Lower lobe of right lung (tissue), 2 donors: ENCODE results near the gene HECTD4. TPM values are rescaled to one million over a fixed set of nuclear protein-coding genes. Genes with fewer than 3 reads are reported as not detected.

Experiments used
- ATAC-seq, 2 donors: fragments of 200-7000 bp; cut with Tn5 transposase; one replicate each; pipeline ENCODE4 v1.9.1; 2020 to 2022; ENCODE audit warnings: mild to moderate bottlenecking in 2 of 2, moderate library complexity in 2 of 2
- DNase-seq: peaks from one replicate; pipeline ENCODE4 v3.0.0-alpha.2; 2020
- H3K27ac ChIP-seq: fragments of 200-600 bp; one replicate; pipeline ENCODE4 v1.8.0; 2022
- H3K27me3 ChIP-seq: fragments of 200-600 bp; one replicate; pipeline ENCODE4 v1.8.0; 2022; ENCODE audit warnings: low read depth
- H3K36me3 ChIP-seq: fragments of 200-600 bp; one replicate; pipeline ENCODE4 v1.8.0; 2022; ENCODE audit warnings: mild to moderate bottlenecking
- H3K4me1 ChIP-seq: fragments of 200-600 bp; one replicate; pipeline ENCODE4 v1.8.0; 2022
- H3K4me3 ChIP-seq: fragments of 200-600 bp; one replicate; pipeline ENCODE4 v1.8.0; 2022; ENCODE audit warnings: mild to moderate bottlenecking
- H3K9me3 ChIP-seq: fragments of 200-600 bp; one replicate; pipeline ENCODE4 v1.8.0; 2022
- intact Hi-C: fragments of 100-400 bp; cut with DNase I; formaldehyde crosslinking; loops from one replicate; pipeline ENCODE4 v1.11.0; 2022
- total RNA-seq: library from RNA; stranded (reverse); fragmentation: NEBNext Ultra II Directional; extraction: Animal tissue kit (Norgen Biotek cat#: 25700); gene quantifications from one replicate; pipeline ENCODE4 v1.2.1, GENCODE V29; 2021
- TF ChIP-seq, protein P1 (sequence below): fragments of 200-600 bp; IDR thresholded peaks from one replicate; pipeline ENCODE4 v1.8.0; 2022; ENCODE audit warnings: antibody characterized with exemption, mild to moderate bottlenecking
- donor health status: DM: no; HTN: yes; CAD: no; lungs with severe emphysema.

HECTD4 gene
- total RNA-seq, 1 donor from 2014 or later: 54.8 TPM

DNA sequence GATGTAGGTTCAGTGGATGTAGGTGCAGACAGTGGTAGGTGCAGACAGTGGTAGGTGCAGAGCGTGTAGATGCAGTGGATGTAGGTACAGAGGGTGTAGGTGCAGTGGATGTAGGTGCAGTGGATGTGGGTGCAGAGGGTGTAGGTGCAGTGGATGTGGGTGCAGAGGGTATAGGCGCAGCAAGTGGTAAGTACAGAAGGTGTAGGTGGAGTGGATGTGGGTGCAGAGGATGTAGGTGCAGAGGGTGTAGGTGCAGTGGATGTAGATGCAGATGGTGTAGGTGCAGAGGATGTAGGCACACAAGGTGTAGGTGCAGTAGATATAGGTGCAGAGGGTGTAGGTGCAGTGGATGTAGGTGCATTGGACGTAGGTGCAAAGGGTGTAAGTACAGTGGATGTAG is 86.0 kb downstream of the HECTD4 start:
- Histone ChIP-seq H3K27ac (no peak overlapping the region), H3K9me3 (no peaks in the 10 kb centered on the region), H3K4me3 (no peak overlapping the region), H3K4me1 (no peaks in the 10 kb centered on the region), H3K36me3 (peaks cover 13% of the 10 kb centered on the region), H3K27me3 (no peaks in the 10 kb centered on the region)
- intact Hi-C loops: no loop called here
- ATAC-seq: no peak
- no peak for DNase-seq
- TF ChIP-seq, protein P1, sequence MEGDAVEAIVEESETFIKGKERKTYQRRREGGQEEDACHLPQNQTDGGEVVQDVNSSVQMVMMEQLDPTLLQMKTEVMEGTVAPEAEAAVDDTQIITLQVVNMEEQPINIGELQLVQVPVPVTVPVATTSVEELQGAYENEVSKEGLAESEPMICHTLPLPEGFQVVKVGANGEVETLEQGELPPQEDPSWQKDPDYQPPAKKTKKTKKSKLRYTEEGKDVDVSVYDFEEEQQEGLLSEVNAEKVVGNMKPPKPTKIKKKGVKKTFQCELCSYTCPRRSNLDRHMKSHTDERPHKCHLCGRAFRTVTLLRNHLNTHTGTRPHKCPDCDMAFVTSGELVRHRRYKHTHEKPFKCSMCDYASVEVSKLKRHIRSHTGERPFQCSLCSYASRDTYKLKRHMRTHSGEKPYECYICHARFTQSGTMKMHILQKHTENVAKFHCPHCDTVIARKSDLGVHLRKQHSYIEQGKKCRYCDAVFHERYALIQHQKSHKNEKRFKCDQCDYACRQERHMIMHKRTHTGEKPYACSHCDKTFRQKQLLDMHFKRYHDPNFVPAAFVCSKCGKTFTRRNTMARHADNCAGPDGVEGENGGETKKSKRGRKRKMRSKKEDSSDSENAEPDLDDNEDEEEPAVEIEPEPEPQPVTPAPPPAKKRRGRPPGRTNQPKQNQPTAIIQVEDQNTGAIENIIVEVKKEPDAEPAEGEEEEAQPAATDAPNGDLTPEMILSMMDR: no peak

DNA sequence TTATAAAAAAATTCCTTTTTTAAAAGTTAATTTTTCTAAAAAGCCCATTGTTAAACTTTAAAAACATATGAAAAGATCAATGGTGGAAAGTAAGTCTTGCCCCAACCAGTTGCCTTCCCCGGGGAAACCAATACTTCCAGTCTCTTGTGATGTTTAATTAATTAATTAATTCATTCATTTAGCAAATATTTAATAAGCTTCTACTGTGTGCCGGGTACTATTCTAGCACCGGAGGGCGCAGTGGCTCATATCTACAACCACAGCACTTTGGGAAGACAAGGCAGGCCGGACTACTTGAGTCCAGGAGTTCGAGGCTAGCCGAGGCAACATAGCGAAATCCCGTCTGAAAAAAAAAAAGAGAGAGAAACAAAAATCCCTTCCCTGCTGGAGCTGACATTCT is 87.4 kb downstream of the HECTD4 start:
- H3K4me3 ChIP-seq: no peak overlapping the region
- TF ChIP-seq, protein P1: no peak
- no peaks in the 10 kb centered on the region for H3K4me1 ChIP-seq
- ATAC-seq: no peak
- H3K27me3 ChIP-seq: no peaks in the 10 kb centered on the region
- H3K9me3 ChIP-seq: no peaks in the 10 kb centered on the region
- peaks cover 17% of the 10 kb centered on the region for H3K36me3 ChIP-seq
- H3K27ac ChIP-seq: no peak overlapping the region
- DNase-seq: no peak
- intact Hi-C loops: no loop called here

DNA sequence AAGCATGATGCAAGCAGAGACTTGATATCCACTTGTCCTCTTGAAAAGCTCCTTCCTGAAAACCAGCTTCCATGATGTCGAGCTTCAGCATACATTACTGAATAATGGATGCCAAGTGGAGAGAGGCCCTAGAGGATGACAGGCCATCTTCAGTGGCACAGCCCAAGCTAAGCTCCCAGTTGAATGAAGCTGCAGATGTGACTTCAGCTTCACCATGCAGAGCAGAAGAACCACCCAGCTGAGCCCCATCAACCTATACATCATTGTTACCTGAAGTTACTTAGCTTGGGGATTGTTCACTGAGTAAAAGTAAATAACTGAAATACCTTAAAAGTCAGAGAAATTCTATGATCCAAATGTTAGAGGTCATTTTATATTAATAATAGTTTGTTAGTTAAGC is 93.6 kb downstream of the HECTD4 start:
- ATAC-seq (no peak), DNase-seq (no peak)
- TF ChIP-seq, protein P1: no peak
- H3K4me1 ChIP-seq: peaks cover 5% of the 10 kb centered on the region
- peaks cover 4% of the 10 kb centered on the region for H3K36me3 ChIP-seq
- H3K27me3 ChIP-seq: no peaks in the 10 kb centered on the region
- intact Hi-C loops: no loop called here
- no peak overlapping the region for H3K4me3 ChIP-seq
- H3K27ac ChIP-seq: no peak overlapping the region
- peaks cover 14% of the 10 kb centered on the region for H3K9me3 ChIP-seq

DNA sequence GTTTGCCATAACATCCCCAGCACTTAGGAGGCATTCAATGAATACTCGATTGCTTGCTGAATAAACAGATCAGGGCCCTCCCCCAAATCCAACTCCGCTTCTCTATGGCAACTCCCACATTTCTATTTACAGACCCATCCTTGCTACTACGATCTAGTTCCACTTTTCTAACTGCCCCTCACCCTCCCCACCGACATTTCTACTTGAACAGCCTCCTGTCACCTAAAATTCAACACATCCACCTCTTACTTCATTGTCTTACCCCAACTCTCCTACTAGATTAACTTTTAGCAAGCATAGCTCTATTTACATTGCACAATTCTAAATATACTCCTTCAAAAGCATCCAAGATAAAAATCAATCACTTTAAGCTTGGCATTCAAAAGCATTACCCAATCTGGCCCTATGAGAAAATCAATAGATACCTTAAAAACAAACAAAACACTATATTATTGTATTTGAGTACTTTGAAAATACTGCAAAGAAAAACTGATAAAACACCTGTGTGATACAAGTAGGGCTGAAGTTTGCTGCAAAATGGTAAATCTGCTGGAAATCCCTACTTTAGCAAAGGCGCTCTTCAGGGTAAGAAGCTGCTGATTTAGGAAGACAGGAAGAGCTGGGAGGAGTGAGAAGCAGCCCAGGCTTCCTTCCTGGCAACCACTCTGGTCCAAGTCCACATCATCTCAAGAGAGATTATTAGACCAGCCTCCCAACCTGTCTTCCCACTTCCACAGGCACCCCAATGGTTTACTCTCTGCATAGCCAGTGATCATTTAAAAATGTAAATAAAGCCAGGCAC is 96.4 kb downstream of the HECTD4 start:
- no peak for DNase-seq
- H3K9me3 ChIP-seq: peaks cover 14% of the 10 kb centered on the region
- H3K36me3 ChIP-seq: peaks cover 4% of the 10 kb centered on the region
- TF ChIP-seq, protein P1: no peak
- no peak overlapping the region for H3K4me3 ChIP-seq
- H3K27ac ChIP-seq: no peak overlapping the region
- ATAC-seq: no peak
- intact Hi-C loops: no loop called here
- peaks cover 5% of the 10 kb centered on the region for H3K4me1 ChIP-seq
- H3K27me3 ChIP-seq: no peaks in the 10 kb centered on the region

DNA sequence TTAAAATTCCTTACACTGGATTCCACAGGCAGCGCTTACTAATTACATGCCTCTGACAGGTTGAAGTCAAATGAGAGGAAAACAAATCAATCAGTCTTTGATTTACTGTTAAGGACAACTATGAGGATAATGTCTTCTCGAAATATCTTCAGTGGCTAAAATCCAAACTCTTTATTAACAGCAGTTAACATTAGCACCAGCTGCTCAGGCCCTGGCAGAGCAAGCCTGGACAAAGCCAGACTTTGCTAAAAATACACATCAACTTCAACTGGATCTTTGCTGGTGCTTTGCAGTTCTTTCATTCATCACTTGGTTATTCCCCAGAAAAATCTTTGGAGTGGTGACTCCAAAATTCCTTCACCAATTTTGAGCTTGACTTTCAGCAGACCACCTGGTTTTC is 98.7 kb downstream of the HECTD4 start:
- peaks cover 5% of the 10 kb centered on the region for H3K9me3 ChIP-seq
- no peaks in the 10 kb centered on the region for H3K27me3 ChIP-seq
- H3K4me1 ChIP-seq: peaks cover 5% of the 10 kb centered on the region
- no peak overlapping the region for H3K4me3 ChIP-seq
- intact Hi-C loops: no loop called here
- ATAC-seq (no peak), DNase-seq (no peak)
- H3K27ac ChIP-seq: no peak overlapping the region
- TF ChIP-seq, protein P1: no peak
- peaks cover 6% of the 10 kb centered on the region for H3K36me3 ChIP-seq
